ENCODE data around the gene PTGER4. TPM values are rescaled to one million over a fixed set of nuclear protein-coding genes. Genes with fewer than 3 reads are reported as not detected.
A peak's percentile ranks its signal among the peaks of the same experiment; 100 is the strongest.

PTGER4 gene
- polyA plus RNA-seq, 1 donor, result 11.6 TPM

- no CpG with 5 or more reads among the region's 37 CpGs for WGBS (ENCODE audit: insufficient coverage, low lambda C conversion rate)
- peak in 1 of 2 donors; percentile 51 for DNase-seq
- peaks cover 24% of the 10 kb centered on the region for H3K27me3 ChIP-seq (ENCODE audit: control insufficient read depth, insufficient read depth, low read length)
- H3K27ac ChIP-seq (ENCODE audit: low read length), result no peak overlapping the region
- H3K4me1 ChIP-seq (ENCODE audit: control insufficient read depth, insufficient read depth, low read length), result peaks cover 12% of the 10 kb centered on the region
- no peaks in the 10 kb centered on the region for H3K36me3 ChIP-seq (ENCODE audit: control insufficient read depth, insufficient read depth, low read length)
- H3K4me3 ChIP-seq (ENCODE audit: low read length), result peak overlapping the region; percentile 77
- no peaks in the 10 kb centered on the region for H3K9me3 ChIP-seq (ENCODE audit: control insufficient read depth, low read depth, low read length)
Measured at GRCh38 chr5:40680741-40681362, 1.1 kb downstream of the PTGER4 start.

GRCh38 chr5:40681363-40682153, 1.8 kb downstream of the PTGER4 start:
- DNase-seq, result peak in 1 of 2 donors; percentile 64
- H3K27ac ChIP-seq (ENCODE audit: low read length), result no peak overlapping the region
- peak overlapping the region; percentile 77 for H3K4me3 ChIP-seq (ENCODE audit: low read length)
- WGBS (ENCODE audit: insufficient coverage, low lambda C conversion rate), result no CpG with 5 or more reads among the region's 67 CpGs
- no peaks in the 10 kb centered on the region for H3K9me3 ChIP-seq (ENCODE audit: control insufficient read depth, low read depth, low read length)
- H3K27me3 ChIP-seq (ENCODE audit: control insufficient read depth, insufficient read depth, low read length), result peaks cover 24% of the 10 kb centered on the region
- peaks cover 12% of the 10 kb centered on the region for H3K4me1 ChIP-seq (ENCODE audit: control insufficient read depth, insufficient read depth, low read length)
- H3K36me3 ChIP-seq (ENCODE audit: control insufficient read depth, insufficient read depth, low read length), result no peaks in the 10 kb centered on the region

GRCh38 chr5:40682154-40683017, 2.7 kb downstream of the PTGER4 start:
- no CpG with 5 or more reads among the region's 16 CpGs for WGBS (ENCODE audit: insufficient coverage, low lambda C conversion rate)
- DNase-seq, result no peak
- peaks cover 24% of the 10 kb centered on the region for H3K27me3 ChIP-seq (ENCODE audit: control insufficient read depth, insufficient read depth, low read length)
- peaks cover 12% of the 10 kb centered on the region for H3K4me1 ChIP-seq (ENCODE audit: control insufficient read depth, insufficient read depth, low read length)
- no peak overlapping the region for H3K27ac ChIP-seq (ENCODE audit: low read length)
- no peaks in the 10 kb centered on the region for H3K36me3 ChIP-seq (ENCODE audit: control insufficient read depth, insufficient read depth, low read length)
- no peaks in the 10 kb centered on the region for H3K9me3 ChIP-seq (ENCODE audit: control insufficient read depth, low read depth, low read length)
- peak overlapping the region; percentile 77 for H3K4me3 ChIP-seq (ENCODE audit: low read length)

- Histone ChIP-seq H3K27ac (ENCODE audit: low read length) (no peak overlapping the region), H3K4me1 (ENCODE audit: control insufficient read depth, insufficient read depth, low read length) (peaks cover 8% of the 10 kb centered on the region), H3K27me3 (ENCODE audit: control insufficient read depth, insufficient read depth, low read length) (peaks cover 24% of the 10 kb centered on the region), H3K36me3 (ENCODE audit: control insufficient read depth, insufficient read depth, low read length) (no peaks in the 10 kb centered on the region), H3K9me3 (ENCODE audit: control insufficient read depth, low read depth, low read length) (no peaks in the 10 kb centered on the region), H3K4me3 (ENCODE audit: low read length) (peak overlapping the region; percentile 77)
- no CpG with 5 or more reads among the region's 1 CpG for WGBS (ENCODE audit: insufficient coverage, low lambda C conversion rate)
- no peak for DNase-seq
Measured at GRCh38 chr5:40683305-40683704, 3.6 kb downstream of the PTGER4 start.

- DNase-seq, result no peak
- H3K4me1 ChIP-seq (ENCODE audit: control insufficient read depth, insufficient read depth, low read length), result peaks cover 8% of the 10 kb centered on the region
- H3K27ac ChIP-seq (ENCODE audit: low read length), result no peak overlapping the region
- no peaks in the 10 kb centered on the region for H3K36me3 ChIP-seq (ENCODE audit: control insufficient read depth, insufficient read depth, low read length)
- H3K4me3 ChIP-seq (ENCODE audit: low read length), result no peak overlapping the region
- peaks cover 20% of the 10 kb centered on the region for H3K27me3 ChIP-seq (ENCODE audit: control insufficient read depth, insufficient read depth, low read length)
- H3K9me3 ChIP-seq (ENCODE audit: control insufficient read depth, low read depth, low read length), result no peaks in the 10 kb centered on the region
Measured at GRCh38 chr5:40685193-40685592, 5.5 kb downstream of the PTGER4 start.

GRCh38 chr5:40685976-40686486, 6.3 kb downstream of the PTGER4 start:
- no peak overlapping the region for H3K4me3 ChIP-seq (ENCODE audit: low read length)

GRCh38 chr5:40687321-40687720, 7.6 kb downstream of the PTGER4 start:
- DNase-seq, result no peak
- peaks cover 2% of the 10 kb centered on the region for H3K27me3 ChIP-seq (ENCODE audit: control insufficient read depth, insufficient read depth, low read length)
- no peak overlapping the region for H3K27ac ChIP-seq (ENCODE audit: low read length)
- no peak overlapping the region for H3K4me3 ChIP-seq (ENCODE audit: low read length)
- H3K4me1 ChIP-seq (ENCODE audit: control insufficient read depth, insufficient read depth, low read length), result peaks cover 4% of the 10 kb centered on the region
- no peaks in the 10 kb centered on the region for H3K9me3 ChIP-seq (ENCODE audit: control insufficient read depth, low read depth, low read length)
- WGBS (ENCODE audit: insufficient coverage, low lambda C conversion rate), result 96% methylated on average over 3 of the region's 7 CpGs
- H3K36me3 ChIP-seq (ENCODE audit: control insufficient read depth, insufficient read depth, low read length), result peaks cover 7% of the 10 kb centered on the region

More at GRCh38 chr5:40685976-40686486, 6.3 kb downstream of the PTGER4 start:
- Histone ChIP-seq H3K36me3 (ENCODE audit: control insufficient read depth, insufficient read depth, low read length) (no peaks in the 10 kb centered on the region), H3K27me3 (ENCODE audit: control insufficient read depth, insufficient read depth, low read length) (peaks cover 11% of the 10 kb centered on the region), H3K27ac (ENCODE audit: low read length) (no peak overlapping the region), H3K9me3 (ENCODE audit: control insufficient read depth, low read depth, low read length) (no peaks in the 10 kb centered on the region), H3K4me1 (ENCODE audit: control insufficient read depth, insufficient read depth, low read length) (peaks cover 8% of the 10 kb centered on the region)
- no peak for DNase-seq
- 71% methylated on average over 1 of the region's 1 CpG for WGBS (ENCODE audit: insufficient coverage, low lambda C conversion rate)

GRCh38 chr5:40688127-40688761, 8.5 kb downstream of the PTGER4 start:
- no peak overlapping the region for H3K4me3 ChIP-seq (ENCODE audit: low read length)
- no peaks in the 10 kb centered on the region for H3K27me3 ChIP-seq (ENCODE audit: control insufficient read depth, insufficient read depth, low read length)
- H3K4me1 ChIP-seq (ENCODE audit: control insufficient read depth, insufficient read depth, low read length), result peaks cover 4% of the 10 kb centered on the region
- no peaks in the 10 kb centered on the region for H3K9me3 ChIP-seq (ENCODE audit: control insufficient read depth, low read depth, low read length)
- no CpG with 5 or more reads among the region's 8 CpGs for WGBS (ENCODE audit: insufficient coverage, low lambda C conversion rate)
- DNase-seq, result peak; percentile 72 to 74
- H3K27ac ChIP-seq (ENCODE audit: low read length), result no peak overlapping the region
- peaks cover 9% of the 10 kb centered on the region for H3K36me3 ChIP-seq (ENCODE audit: control insufficient read depth, insufficient read depth, low read length)

- no peak overlapping the region for H3K27ac ChIP-seq (ENCODE audit: low read length)
- H3K27me3 ChIP-seq (ENCODE audit: control insufficient read depth, insufficient read depth, low read length), result no peaks in the 10 kb centered on the region
- H3K36me3 ChIP-seq (ENCODE audit: control insufficient read depth, insufficient read depth, low read length), result peaks cover 9% of the 10 kb centered on the region
- H3K4me1 ChIP-seq (ENCODE audit: control insufficient read depth, insufficient read depth, low read length), result peaks cover 2% of the 10 kb centered on the region
- no peak for DNase-seq
- no peaks in the 10 kb centered on the region for H3K9me3 ChIP-seq (ENCODE audit: control insufficient read depth, low read depth, low read length)
- H3K4me3 ChIP-seq (ENCODE audit: low read length), result no peak overlapping the region
Measured at GRCh38 chr5:40688996-40689395, 9.3 kb downstream of the PTGER4 start.

GRCh38 chr5:40689438-40689837, 9.7 kb downstream of the PTGER4 start:
- Histone ChIP-seq H3K36me3 (ENCODE audit: control insufficient read depth, insufficient read depth, low read length) (peaks cover 9% of the 10 kb centered on the region), H3K4me1 (ENCODE audit: control insufficient read depth, insufficient read depth, low read length) (no peaks in the 10 kb centered on the region), H3K27ac (ENCODE audit: low read length) (no peak overlapping the region), H3K4me3 (ENCODE audit: low read length) (no peak overlapping the region), H3K27me3 (ENCODE audit: control insufficient read depth, insufficient read depth, low read length) (no peaks in the 10 kb centered on the region), H3K9me3 (ENCODE audit: control insufficient read depth, low read depth, low read length) (no peaks in the 10 kb centered on the region)
- no CpG with 5 or more reads among the region's 3 CpGs for WGBS (ENCODE audit: insufficient coverage, low lambda C conversion rate)
- peak in 1 of 2 donors; percentile 59 for DNase-seq
